Adrenal gland (tissue), 5 donors: Measurements from ENCODE around the gene IL20RA.

ENCODE experiments used
- CTCF ChIP-seq, 6 experiments: fragments of 450-650 bp in 4 of 6; fragments of 200-600 bp in 2 of 6; sonication (generic) in 1 of 6; IDR thresholded peaks; 1 replicate in 5 of 6; 2 replicates in 1 of 6; pipeline versions ENCODE4 v1.5.1 to v1.8.0; 2016 to 2021; ENCODE audit warnings: antibody characterized with exemption in 6 of 6, mild to moderate bottlenecking in 2 of 6, moderate library complexity in 1 of 6
- POLR2A ChIP-seq, 2 donors: fragments of 450-650 bp; IDR thresholded peaks; one replicate each; pipeline ENCODE4 v1.6.1; 2017; ENCODE audit warnings: antibody characterized with exemption in 2 of 2, mild to moderate bottlenecking in 2 of 2, moderate library complexity in 1 of 2
- donor health status: DM: no; HTN: no; CAD: no.

DNA sequence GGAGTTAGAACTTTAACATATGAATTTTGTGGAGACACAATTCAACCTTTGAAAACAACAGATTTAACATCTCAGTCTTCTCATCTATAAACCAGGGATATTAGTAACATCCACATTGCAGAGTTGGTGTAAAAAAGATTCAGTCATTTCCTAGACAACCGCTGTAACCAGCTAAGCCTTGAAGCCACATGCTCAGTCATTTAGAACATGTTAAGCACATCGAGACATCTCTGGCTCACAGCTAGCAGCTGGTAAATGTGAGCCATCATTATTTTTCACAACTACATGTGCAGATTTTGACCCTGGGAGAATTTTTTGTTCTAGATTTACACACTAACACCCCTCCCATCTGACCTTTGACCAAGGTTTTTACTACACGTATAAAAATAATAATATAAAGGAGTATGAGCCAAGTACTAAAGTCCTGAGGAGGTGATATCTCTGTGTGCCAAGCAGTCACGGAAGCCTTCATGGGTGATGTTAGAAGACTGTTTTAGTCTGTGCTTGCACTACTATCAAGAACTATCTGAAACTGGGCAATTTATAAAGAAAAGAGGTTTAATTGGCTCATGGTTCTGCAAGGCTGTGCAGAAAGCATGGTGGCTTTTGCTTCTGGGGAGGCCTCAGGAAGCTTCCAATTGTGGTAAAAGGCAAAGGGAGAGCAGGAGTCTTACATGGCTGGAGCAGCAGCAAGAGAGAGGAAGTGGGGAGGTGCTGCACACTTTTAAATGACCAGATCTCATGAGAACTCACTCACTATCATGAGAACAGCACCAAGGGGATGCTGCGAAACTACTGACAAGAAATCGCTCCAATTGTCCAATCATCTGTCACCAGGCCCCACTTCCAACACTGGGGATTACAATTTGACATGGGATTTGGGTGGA lies 48.7 kb upstream of the IL20RA start:
- TF ChIP-seq CTCF (IDR thresholded peaks at IDR 0.05) (no peak), POLR2A (IDR thresholded peaks at IDR 0.05) (no peak)
